Activated T-helper 17 cell treated with anti-CD3 and anti-CD28 coated beads, Interleukin-2, amount 50 U/mL, for 72 hours (primary cell): ENCODE measurements around the gene SCRT2. TPM values are rescaled to one million over a fixed set of nuclear protein-coding genes. Genes with fewer than 3 reads are reported as not detected.

Source experiments
- ATAC-seq: fragments of 150-1000 bp; cut with Tn5 transposase; replicated peaks from 2 replicates; pipeline ENCODE4 v1.10.0; 2021; ENCODE audit warnings: mild to moderate bottlenecking, moderate library complexity
- H3K27ac Mint-ChIP-seq: one replicate; pipeline ENCODE4 v1.8.0; 2022; ENCODE audit warnings: mixed read lengths
- H3K27me3 Mint-ChIP-seq: one replicate; pipeline ENCODE4 v1.8.0; 2022; ENCODE audit warnings: mixed read lengths
- H3K36me3 Mint-ChIP-seq: one replicate; pipeline ENCODE4 v1.8.0; 2022; ENCODE audit warnings: low read depth, mild to moderate bottlenecking, mixed read lengths
- H3K4me1 Mint-ChIP-seq: one replicate; pipeline ENCODE4 v1.8.0; 2022; ENCODE audit warnings: mixed read lengths
- H3K4me3 Mint-ChIP-seq: one replicate; pipeline ENCODE4 v1.8.0; 2022; ENCODE audit warnings: mild to moderate bottlenecking, mixed read lengths
- H3K9me3 Mint-ChIP-seq: one replicate; pipeline ENCODE4 v1.8.0; 2022; ENCODE audit warnings: mixed read lengths
- total RNA-seq, 2 donors: library from RNA; stranded (reverse); gene quantifications; one replicate each; pipeline ENCODE4 v1.2.3, GENCODE V29; 2022

The SCRT2 gene
- total RNA-seq, 2 donors from 2014 or later, result not detected

- ATAC-seq, result no peak
- Mint-ChIP-seq H3K4me1 (no peaks in the 10 kb centered on the region), H3K27me3 (peaks cover 34% of the 10 kb centered on the region), H3K9me3 (no peaks in the 10 kb centered on the region), H3K27ac (no peak overlapping the region), H3K36me3 (no peaks in the 10 kb centered on the region), H3K4me3 (no peak overlapping the region)
Measured at GRCh38 chr20:692044-692443, 16.4 kb upstream of the SCRT2 start.

GRCh38 chr20:689947-690346 lies 14.3 kb upstream of the SCRT2 start:
- H3K4me3 Mint-ChIP-seq, result no peak overlapping the region
- no peaks in the 10 kb centered on the region for H3K36me3 Mint-ChIP-seq
- no peaks in the 10 kb centered on the region for H3K9me3 Mint-ChIP-seq
- H3K27me3 Mint-ChIP-seq, result peaks cover 33% of the 10 kb centered on the region
- H3K4me1 Mint-ChIP-seq, result no peaks in the 10 kb centered on the region
- ATAC-seq, result no peak
- no peak overlapping the region for H3K27ac Mint-ChIP-seq

GRCh38 chr20:689348-689747 lies 13.7 kb upstream of the SCRT2 start:
- H3K36me3 Mint-ChIP-seq, result no peaks in the 10 kb centered on the region
- no peaks in the 10 kb centered on the region for H3K4me1 Mint-ChIP-seq
- peak; percentile 51 for ATAC-seq

GRCh38 chr20:688809-689212 lies 13.2 kb upstream of the SCRT2 start:
- peaks cover 33% of the 10 kb centered on the region for H3K27me3 Mint-ChIP-seq
- H3K36me3 Mint-ChIP-seq, result no peaks in the 10 kb centered on the region
- H3K4me1 Mint-ChIP-seq, result no peaks in the 10 kb centered on the region
- H3K9me3 Mint-ChIP-seq, result no peaks in the 10 kb centered on the region
- no peak overlapping the region for H3K27ac Mint-ChIP-seq
- no peak for ATAC-seq
- no peak overlapping the region for H3K4me3 Mint-ChIP-seq

More at GRCh38 chr20:689348-689747, 13.7 kb upstream of the SCRT2 start:
- H3K4me3 Mint-ChIP-seq, result no peak overlapping the region
- H3K9me3 Mint-ChIP-seq, result no peaks in the 10 kb centered on the region
- peaks cover 33% of the 10 kb centered on the region for H3K27me3 Mint-ChIP-seq
- no peak overlapping the region for H3K27ac Mint-ChIP-seq

- Mint-ChIP-seq H3K36me3 (no peaks in the 10 kb centered on the region), H3K27me3 (peaks cover 34% of the 10 kb centered on the region), H3K4me3 (no peak overlapping the region), H3K27ac (no peak overlapping the region), H3K9me3 (no peaks in the 10 kb centered on the region), H3K4me1 (no peaks in the 10 kb centered on the region)
- ATAC-seq, result no peak
Measured at GRCh38 chr20:687468-688203, 12.0 kb upstream of the SCRT2 start.

- no peak overlapping the region for H3K4me3 Mint-ChIP-seq
Measured at GRCh38 chr20:684676-685319, 9.2 kb upstream of the SCRT2 start.

GRCh38 chr20:682123-682522 lies 6.5 kb upstream of the SCRT2 start:
- no peak overlapping the region for H3K4me3 Mint-ChIP-seq
- peaks cover 44% of the 10 kb centered on the region for H3K27me3 Mint-ChIP-seq
- no peaks in the 10 kb centered on the region for H3K9me3 Mint-ChIP-seq
- no peaks in the 10 kb centered on the region for H3K36me3 Mint-ChIP-seq
- ATAC-seq, result no peak
- H3K4me1 Mint-ChIP-seq, result no peaks in the 10 kb centered on the region
- H3K27ac Mint-ChIP-seq, result no peak overlapping the region

More at GRCh38 chr20:684676-685319, 9.2 kb upstream of the SCRT2 start:
- Mint-ChIP-seq H3K36me3 (no peaks in the 10 kb centered on the region), H3K4me1 (no peaks in the 10 kb centered on the region), H3K9me3 (no peaks in the 10 kb centered on the region), H3K27me3 (peaks cover 41% of the 10 kb centered on the region), H3K27ac (no peak overlapping the region)
- ATAC-seq, result no peak

- H3K36me3 Mint-ChIP-seq, result no peaks in the 10 kb centered on the region
- no peak for ATAC-seq
- peaks cover 5% of the 10 kb centered on the region for H3K4me1 Mint-ChIP-seq
- peaks cover 47% of the 10 kb centered on the region for H3K27me3 Mint-ChIP-seq
- H3K27ac Mint-ChIP-seq, result no peak overlapping the region
- no peaks in the 10 kb centered on the region for H3K9me3 Mint-ChIP-seq
- no peak overlapping the region for H3K4me3 Mint-ChIP-seq
Measured at GRCh38 chr20:680638-681187, 5.1 kb upstream of the SCRT2 start.

- H3K27me3 Mint-ChIP-seq, result peaks cover 59% of the 10 kb centered on the region
- no peak overlapping the region for H3K27ac Mint-ChIP-seq
- no peaks in the 10 kb centered on the region for H3K36me3 Mint-ChIP-seq
- ATAC-seq, result no peak
- no peaks in the 10 kb centered on the region for H3K9me3 Mint-ChIP-seq
- H3K4me3 Mint-ChIP-seq, result no peak overlapping the region
- peaks cover 6% of the 10 kb centered on the region for H3K4me1 Mint-ChIP-seq
Measured at GRCh38 chr20:677957-678356, 2.4 kb upstream of the SCRT2 start.

GRCh38 chr20:676967-677366 lies 1.4 kb upstream of the SCRT2 start:
- Mint-ChIP-seq H3K9me3 (no peaks in the 10 kb centered on the region), H3K27ac (no peak overlapping the region), H3K36me3 (no peaks in the 10 kb centered on the region), H3K4me1 (peaks cover 6% of the 10 kb centered on the region), H3K4me3 (no peak overlapping the region), H3K27me3 (peaks cover 61% of the 10 kb centered on the region)
- ATAC-seq, result no peak

GRCh38 chr20:676315-676937 lies 824 bp upstream of the SCRT2 start:
- H3K9me3 Mint-ChIP-seq, result no peaks in the 10 kb centered on the region
- peaks cover 9% of the 10 kb centered on the region for H3K4me1 Mint-ChIP-seq
- no peak overlapping the region for H3K4me3 Mint-ChIP-seq
- no peak for ATAC-seq
- no peak overlapping the region for H3K27ac Mint-ChIP-seq
- no peaks in the 10 kb centered on the region for H3K36me3 Mint-ChIP-seq
- H3K27me3 Mint-ChIP-seq, result peaks cover 64% of the 10 kb centered on the region

GRCh38 chr20:675033-675452 lies 559 bp downstream of the SCRT2 start:
- no peaks in the 10 kb centered on the region for H3K36me3 Mint-ChIP-seq
- H3K9me3 Mint-ChIP-seq, result no peaks in the 10 kb centered on the region
- H3K27me3 Mint-ChIP-seq, result peaks cover 66% of the 10 kb centered on the region
- peaks cover 11% of the 10 kb centered on the region for H3K4me1 Mint-ChIP-seq
- no peak for ATAC-seq
- H3K27ac Mint-ChIP-seq, result no peak overlapping the region
- no peak overlapping the region for H3K4me3 Mint-ChIP-seq

GRCh38 chr20:673603-674001 lies 2.0 kb downstream of the SCRT2 start:
- H3K36me3 Mint-ChIP-seq, result no peaks in the 10 kb centered on the region
- H3K27ac Mint-ChIP-seq, result no peak overlapping the region
- peaks cover 11% of the 10 kb centered on the region for H3K4me1 Mint-ChIP-seq

GRCh38 chr20:672963-673602 lies 2.5 kb downstream of the SCRT2 start:
- Mint-ChIP-seq H3K27me3 (peaks cover 52% of the 10 kb centered on the region), H3K36me3 (no peaks in the 10 kb centered on the region), H3K4me1 (peaks cover 11% of the 10 kb centered on the region), H3K4me3 (no peak overlapping the region), H3K9me3 (no peaks in the 10 kb centered on the region), H3K27ac (no peak overlapping the region)
- no peak for ATAC-seq

More at GRCh38 chr20:673603-674001, 2.0 kb downstream of the SCRT2 start:
- no peak for ATAC-seq
- Mint-ChIP-seq H3K9me3 (no peaks in the 10 kb centered on the region), H3K4me3 (no peak overlapping the region), H3K27me3 (peaks cover 55% of the 10 kb centered on the region)
